ENCODE measurements around the gene SIAH2. TPM values are rescaled to one million over a fixed set of nuclear protein-coding genes. Genes with fewer than 3 reads are reported as not detected.

SIAH2 gene
- total RNA-seq, 1 donor from 2014 or later, result 29.9 TPM

Other genes starting within 250 kb of the SIAH2 start
- gene SERP1, start 216.7 kb downstream of the SIAH2 start, total RNA-seq, result 100 TPM
- gene EIF2A, start 216.4 kb downstream of the SIAH2 start, total RNA-seq, result 107 TPM
- gene SELENOT, start 159.8 kb downstream of the SIAH2 start, total RNA-seq, result 110 TPM
- 0.36 TPM for gene ERICH6, start 59.2 kb downstream of the SIAH2 start, total RNA-seq
- not detected for gene MINDY4B, start 142.3 kb upstream of the SIAH2 start, total RNA-seq
- gene CLRN1, start 209.6 kb upstream of the SIAH2 start, total RNA-seq, result not detected